Neural crest cell (in vitro differentiated cells): ENCODE results near the gene LCOR. TPM values are rescaled to one million over a fixed set of nuclear protein-coding genes. Genes with fewer than 3 reads are reported as not detected.
"Not testable (repeated sequence)": the region's sequence is repeated elsewhere in the genome, so short reads cannot be mapped to it uniquely, and the experiment has no call there.

Experiments
- DNase-seq: peaks from one replicate; pipeline ENCODE4 v3.0.0; 2021; ENCODE audit warnings: low read depth, mixed read lengths, low spot score
- H3K27ac Mint-ChIP-seq: one replicate; pipeline ENCODE4 v1.8.0; 2021; ENCODE audit warnings: mild to moderate bottlenecking, mixed read lengths; ENCODE audit not compliant: unreplicated experiment
- H3K27me3 Mint-ChIP-seq: 2 replicates; pipeline ENCODE4 v1.8.0; 2021; ENCODE audit warnings: low read depth, mild to moderate bottlenecking, mixed read lengths
- H3K36me3 Mint-ChIP-seq: 2 replicates; pipeline ENCODE4 v1.8.0; 2021; ENCODE audit warnings: low read depth, mild to moderate bottlenecking, mixed read lengths
- H3K4me1 Mint-ChIP-seq: 2 replicates; pipeline ENCODE4 v1.8.0; 2021; ENCODE audit warnings: mixed read lengths
- H3K4me3 Mint-ChIP-seq: one replicate; pipeline ENCODE4 v1.8.0; 2021; ENCODE audit warnings: mild to moderate bottlenecking, mixed read lengths
- H3K9me3 Mint-ChIP-seq: 2 replicates; pipeline ENCODE4 v1.8.0; 2021; ENCODE audit warnings: mixed read lengths
- CTCF ChIP-seq: fragments of 200-600 bp; sonication (generic); conservative IDR thresholded peaks from 2 replicates; pipeline ENCODE4 v1.5.0; 2021; ENCODE audit warnings: antibody characterized with exemption, mild to moderate bottlenecking
- total RNA-seq: library from RNA; stranded (reverse); gene quantifications from 2 replicates; pipeline ENCODE4 v1.2.1, GENCODE V29; 2021

Gene LCOR
- total RNA-seq, 1 donor from 2014 or later: 54.4 TPM

- TF ChIP-seq CTCF: no peak
- Mint-ChIP-seq H3K4me1 (peaks cover 42% of the 10 kb centered on the region), H3K27me3 (no peaks in the 10 kb centered on the region), H3K36me3 (peaks cover 4% of the 10 kb centered on the region), H3K27ac (no peak overlapping the region), H3K4me3 (no peak overlapping the region), H3K9me3 (no peaks in the 10 kb centered on the region)
- no peak for DNase-seq
Measured at GRCh38 chr10:96842896-96843723, 11.0 kb downstream of the LCOR start.

DNA sequence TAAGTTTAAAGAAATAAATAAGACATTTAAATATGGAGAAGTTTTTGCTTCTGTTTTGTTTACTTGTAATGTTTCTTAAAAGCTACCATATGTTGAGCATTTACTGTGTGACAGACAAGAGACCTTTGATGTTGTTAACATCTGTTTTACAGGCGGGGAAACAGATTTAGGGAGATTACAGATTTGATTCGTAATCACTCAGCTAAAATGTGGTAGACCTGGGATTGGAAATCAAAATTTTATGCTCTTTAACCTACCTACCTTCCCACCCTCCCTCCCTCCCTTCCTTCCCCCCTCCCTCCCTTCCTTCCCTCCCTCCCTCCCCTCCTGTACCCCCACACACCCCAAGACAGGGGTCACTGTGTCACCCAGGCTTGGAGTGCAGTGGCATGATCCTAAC, 11.7 kb downstream of the LCOR start:
- Mint-ChIP-seq H3K4me3 (no peak overlapping the region), H3K27ac (no peak overlapping the region), H3K27me3 (no peaks in the 10 kb centered on the region), H3K4me1 (peaks cover 36% of the 10 kb centered on the region), H3K36me3 (no peaks in the 10 kb centered on the region), H3K9me3 (no peaks in the 10 kb centered on the region)
- no peak for TF ChIP-seq CTCF
- no peak for DNase-seq

DNA sequence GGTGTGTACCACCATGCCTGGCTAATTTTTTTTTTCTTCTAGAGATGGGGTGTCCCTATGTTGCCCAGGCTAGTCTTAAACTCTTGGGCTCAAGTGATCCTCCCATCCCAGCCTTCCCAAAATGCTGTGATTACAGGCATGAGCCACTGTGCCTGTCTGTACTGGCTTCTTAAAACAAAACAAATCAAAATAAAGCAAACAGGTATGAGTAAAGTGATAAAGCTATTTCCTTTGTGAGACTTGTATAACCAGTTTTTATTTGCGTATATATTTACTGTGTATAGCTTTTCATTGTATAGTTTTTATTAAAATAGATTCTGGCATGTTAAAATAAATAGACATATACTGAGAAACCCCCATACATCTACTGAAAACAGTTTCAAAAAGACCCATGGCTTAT, 14.3 kb downstream of the LCOR start:
- Mint-ChIP-seq H3K27ac (no peak overlapping the region), H3K9me3 (no peaks in the 10 kb centered on the region), H3K27me3 (no peaks in the 10 kb centered on the region), H3K4me3 (no peak overlapping the region), H3K4me1 (peaks cover 29% of the 10 kb centered on the region), H3K36me3 (no peaks in the 10 kb centered on the region)
- TF ChIP-seq CTCF: no peak
- no peak for DNase-seq

GRCh38 chr10:96846926-96847325, 14.8 kb downstream of the LCOR start:
- no peak for TF ChIP-seq CTCF
- Mint-ChIP-seq H3K27ac (no peak overlapping the region), H3K4me3 (no peak overlapping the region), H3K36me3 (no peaks in the 10 kb centered on the region), H3K9me3 (no peaks in the 10 kb centered on the region), H3K27me3 (no peaks in the 10 kb centered on the region), H3K4me1 (peaks cover 29% of the 10 kb centered on the region)
- no peak for DNase-seq

- H3K27ac Mint-ChIP-seq, H3K9me3 Mint-ChIP-seq, H3K36me3 Mint-ChIP-seq, H3K27me3 Mint-ChIP-seq, DNase-seq, H3K4me3 Mint-ChIP-seq: not testable (repeated sequence)
- H3K4me1 Mint-ChIP-seq: peaks cover 29% of the 10 kb centered on the region
Measured at GRCh38 chr10:96847356-96847755, 15.3 kb downstream of the LCOR start.

GRCh38 chr10:96850113-96850512, 18.0 kb downstream of the LCOR start:
- Mint-ChIP-seq H3K4me1 (peaks cover 7% of the 10 kb centered on the region), H3K4me3 (no peak overlapping the region), H3K27ac (no peak overlapping the region), H3K27me3 (no peaks in the 10 kb centered on the region), H3K9me3 (no peaks in the 10 kb centered on the region), H3K36me3 (no peaks in the 10 kb centered on the region)
- no peak for TF ChIP-seq CTCF
- DNase-seq: no peak
